22Rv1 (cell line): Measurements from ENCODE around the gene SULT1B1.

Source experiments
- CTCF ChIP-seq: fragments of 450-650 bp; IDR thresholded peaks from 2 replicates; pipeline ENCODE4 v1.5.1; 2017; ENCODE audit warnings: mild to moderate bottlenecking
- ZFX ChIP-seq: fragments of 450-650 bp; IDR thresholded peaks from 2 replicates; pipeline ENCODE4 v1.6.1; 2017; ENCODE audit warnings: antibody characterized with exemption, borderline replicate concordance

GRCh38 chr4:69713593-69713992 is 46.8 kb downstream of the SULT1B1 start:
- TF ChIP-seq CTCF (no peak), ZFX (no peak)
